GM18858 (cell line): ENCODE results near the gene TXNDC8.

ENCODE experiments used
- ATAC-seq: cut with Tn5 transposase; IDR thresholded peaks from one replicate; pipeline ENCODE4 v1.9.1; 2021; ENCODE audit not compliant: unreplicated experiment

The TXNDC8 gene

DNA sequence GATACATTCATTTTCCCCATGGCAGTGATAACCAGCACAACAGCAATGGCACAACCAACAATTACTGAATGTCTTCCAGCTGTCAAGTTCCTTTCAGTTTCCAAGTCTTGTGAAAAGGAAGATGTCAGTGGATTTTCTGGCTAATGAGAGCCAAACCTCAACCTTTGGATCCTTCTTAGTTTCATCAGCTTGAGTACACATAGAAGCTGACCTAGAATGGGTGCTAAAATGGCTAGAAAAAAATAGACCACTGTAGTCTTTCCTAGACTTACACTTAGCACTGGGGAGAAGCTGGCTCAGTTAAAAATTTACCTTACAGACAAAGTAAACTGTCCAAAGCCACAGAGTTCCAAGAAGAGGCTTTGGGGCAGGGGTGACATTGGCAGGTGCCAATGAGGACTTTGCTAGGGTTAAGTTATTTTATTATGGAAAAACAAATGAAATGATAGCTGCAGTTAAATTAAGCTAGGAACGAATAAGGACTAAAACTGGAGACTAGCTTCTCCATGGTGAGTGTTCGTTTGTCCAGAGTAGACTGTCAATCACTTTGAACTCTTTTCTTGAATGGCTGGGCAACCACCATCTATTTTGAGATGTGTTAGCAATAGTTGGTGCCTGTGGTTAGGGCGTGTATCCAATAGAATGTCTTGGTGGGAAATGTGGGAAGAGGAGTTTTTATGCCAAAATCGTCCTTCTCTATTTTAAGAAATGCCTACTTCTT, 55.5 kb downstream of the TXNDC8 start:
- ATAC-seq: no peak

DNA sequence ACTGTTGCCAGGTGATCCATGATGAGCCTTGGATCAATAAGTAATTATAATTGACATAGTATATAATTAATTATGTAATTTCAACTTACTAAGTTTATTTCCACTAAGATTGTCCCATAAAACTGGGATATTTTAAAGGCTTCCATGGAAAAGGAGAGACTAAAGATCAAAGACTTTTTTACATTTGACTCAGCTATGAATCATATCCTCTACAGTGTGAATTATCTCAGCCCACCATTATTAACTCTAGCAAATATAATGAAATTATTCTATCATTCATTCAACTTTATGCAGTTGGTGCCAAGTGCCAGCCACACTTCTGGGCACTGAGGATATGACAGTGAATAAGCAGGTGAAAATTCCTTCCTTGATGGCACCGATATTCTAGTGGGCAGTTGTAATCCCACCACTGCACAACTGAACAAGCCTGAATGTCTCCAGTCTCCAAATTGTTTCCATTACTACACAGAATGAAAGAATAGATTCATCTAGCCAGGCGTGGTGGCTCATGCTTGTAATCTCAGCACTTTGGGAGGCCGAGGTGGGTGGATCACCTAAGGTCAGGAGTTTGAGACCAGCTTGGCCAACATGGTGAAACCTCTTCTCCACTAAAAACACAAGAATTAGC, 59.5 kb downstream of the TXNDC8 start:
- ATAC-seq: no peak

DNA sequence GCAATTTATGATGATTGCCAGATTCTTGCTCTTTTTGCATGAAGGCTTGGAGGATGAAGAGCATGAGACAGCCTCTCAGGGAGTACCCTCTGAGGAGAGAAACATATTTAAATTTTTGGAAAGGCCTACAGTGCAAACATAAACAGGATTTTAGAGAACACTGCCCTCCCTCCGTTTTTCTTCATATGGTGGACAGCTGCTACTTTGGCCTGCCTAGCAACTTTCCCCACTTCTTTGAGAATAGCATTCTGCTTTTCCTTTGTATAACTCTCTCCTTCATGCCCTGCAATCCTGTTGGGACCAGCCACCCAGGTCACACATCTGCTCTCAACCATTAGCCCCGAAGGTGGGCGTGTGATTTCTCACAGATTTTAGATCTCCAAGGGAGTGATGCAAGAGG, 60.9 kb downstream of the TXNDC8 start:
- ATAC-seq: no peak

DNA sequence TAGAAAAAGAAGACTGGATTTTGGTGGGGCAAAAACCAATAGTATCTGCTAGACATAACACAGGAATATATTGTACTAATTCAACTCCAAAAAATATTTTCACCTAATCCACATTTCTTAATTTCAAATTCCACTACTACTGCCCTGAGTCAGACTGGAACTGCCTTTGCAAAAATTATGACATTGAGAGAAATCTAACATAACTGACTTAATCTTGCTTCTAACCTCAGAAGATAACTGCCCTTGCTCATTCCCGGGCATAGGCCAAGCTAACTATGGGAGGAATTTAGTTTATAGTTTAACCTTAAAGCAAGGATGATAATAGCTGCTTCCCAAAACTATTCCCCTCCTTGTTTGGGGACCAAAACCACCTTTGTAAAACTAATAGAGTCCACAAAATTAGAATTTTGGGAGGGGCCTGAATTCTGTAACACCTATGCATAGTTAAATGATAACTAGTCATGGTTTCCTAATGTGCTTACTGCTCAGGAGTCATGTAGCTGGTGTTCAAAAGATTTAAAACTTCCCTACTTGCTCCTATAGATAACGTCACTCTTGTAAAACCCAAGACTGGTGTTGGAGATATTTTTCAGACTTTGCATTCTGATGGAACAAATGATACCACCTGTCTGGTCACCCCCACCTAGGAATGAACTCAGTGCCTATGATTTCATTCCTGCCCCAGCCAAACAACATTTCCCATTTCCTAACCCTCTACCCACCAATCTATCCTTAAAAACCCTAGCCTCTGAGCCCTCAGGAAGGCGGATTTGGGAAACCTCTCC, 67.3 kb downstream of the TXNDC8 start:
- ATAC-seq: no peak

DNA sequence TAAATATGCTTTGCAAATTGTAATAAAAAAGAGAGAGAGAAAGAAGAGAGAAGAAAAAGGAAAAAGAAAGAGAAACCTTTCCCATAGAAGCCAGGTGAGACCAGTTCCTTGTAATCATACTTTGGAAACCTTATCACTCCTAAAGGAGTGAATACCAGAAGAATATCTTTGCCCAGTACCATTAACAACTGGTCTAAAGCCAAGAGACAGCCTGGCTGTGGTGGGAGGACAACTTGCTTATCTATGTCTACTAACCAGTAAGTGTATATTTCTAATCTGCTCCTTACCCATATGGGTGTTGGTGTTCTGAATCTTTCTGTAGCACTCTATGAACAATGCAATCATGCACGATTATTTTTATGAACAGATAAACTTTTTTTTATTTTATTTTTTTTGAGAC, 70.9 kb downstream of the TXNDC8 start:
- no peak for ATAC-seq

DNA sequence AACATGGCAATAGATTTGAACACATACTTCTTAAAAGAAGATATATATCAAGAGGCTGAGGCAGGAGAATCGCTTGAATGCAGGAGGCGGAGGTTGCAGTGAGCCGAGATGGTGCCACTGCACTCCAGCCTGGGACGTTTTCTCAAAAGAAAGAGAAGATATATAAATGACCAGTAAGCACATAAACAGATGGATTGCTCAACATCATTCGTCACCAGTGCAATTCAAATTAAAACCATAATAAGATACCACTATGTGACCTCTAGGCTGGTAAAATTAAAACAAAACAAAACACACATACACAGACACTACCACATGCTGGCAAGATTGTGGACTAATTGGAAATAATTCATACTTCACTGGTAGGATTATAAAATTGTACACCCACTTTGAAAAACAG, 76.0 kb downstream of the TXNDC8 start:
- ATAC-seq: no peak

DNA sequence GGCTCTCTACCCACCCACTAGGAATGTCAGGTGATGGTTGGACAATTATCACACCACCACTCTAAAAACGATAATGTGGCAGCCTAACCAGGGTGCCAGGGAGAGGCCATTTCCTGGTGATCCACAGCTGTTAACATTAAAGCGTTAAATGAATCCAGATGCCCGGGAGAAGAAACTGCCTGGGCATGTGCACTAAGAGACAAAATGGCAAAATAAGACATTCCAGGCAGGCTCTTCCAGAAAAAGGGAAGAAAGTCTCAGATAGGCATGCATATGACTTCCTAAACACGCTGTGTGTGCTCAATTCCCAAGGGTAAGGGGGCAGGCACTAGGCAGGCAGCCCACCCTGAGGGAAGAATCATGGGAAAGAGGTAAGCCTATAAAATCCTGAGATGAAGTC, 76.8 kb downstream of the TXNDC8 start:
- ATAC-seq: no peak

DNA sequence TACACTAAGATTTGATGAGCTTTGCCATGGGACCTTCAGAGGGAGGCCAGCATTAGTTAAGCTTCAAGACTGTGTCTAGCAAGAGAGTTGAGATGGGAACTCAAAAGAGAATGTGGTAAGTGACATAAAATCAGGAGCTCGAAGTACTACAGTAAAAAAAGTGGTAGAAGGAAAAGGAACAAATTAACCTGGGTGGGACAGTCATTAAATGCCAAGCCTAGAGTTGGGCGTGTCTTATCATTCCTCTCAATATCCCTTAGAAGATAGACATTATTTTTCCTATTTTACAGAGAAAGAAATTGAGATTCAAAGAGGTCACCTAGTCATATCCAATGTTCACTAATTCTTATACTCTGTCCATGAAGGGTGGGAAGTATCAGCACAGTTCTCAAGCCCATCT, 78.1 kb downstream of the TXNDC8 start:
- no peak for ATAC-seq

DNA sequence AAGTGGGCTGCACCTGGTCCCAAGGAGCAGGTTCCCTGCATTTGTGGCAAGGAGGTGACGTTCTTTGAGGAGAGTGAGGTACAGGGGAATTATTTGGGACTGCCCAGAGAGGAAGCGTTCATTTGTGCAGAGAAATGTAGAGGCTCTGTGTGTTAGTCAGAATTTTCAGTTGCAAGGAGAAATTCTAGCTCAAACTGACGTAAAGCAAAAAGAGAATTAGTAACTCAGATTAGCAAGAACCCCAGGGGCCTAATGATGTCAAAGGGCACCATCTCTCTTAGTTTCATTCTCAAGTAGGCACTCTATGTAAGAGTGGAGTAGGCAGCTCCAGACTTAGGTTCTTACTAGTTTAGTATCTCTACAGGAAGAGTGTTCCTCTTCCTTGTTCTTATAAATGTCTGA, 79.0 kb downstream of the TXNDC8 start:
- no peak for ATAC-seq

DNA sequence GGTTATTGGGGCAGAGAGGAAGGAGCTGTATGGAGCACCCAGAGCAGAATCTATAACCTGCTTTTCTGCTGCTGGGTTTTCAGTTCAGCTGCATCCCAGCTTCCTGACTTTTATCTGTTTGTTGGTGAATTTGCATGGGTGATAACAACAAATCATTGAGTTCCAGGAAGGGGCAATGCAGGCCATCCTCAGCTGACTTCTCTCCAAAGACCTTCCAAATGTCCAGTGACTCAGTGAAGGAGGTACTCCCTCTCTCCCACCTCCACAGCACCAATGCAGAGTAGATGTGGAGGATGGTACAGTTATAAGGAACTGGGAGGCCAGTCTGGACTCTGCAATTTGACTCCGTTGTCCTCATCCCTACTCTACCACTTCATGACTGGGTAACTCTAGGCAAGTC, 79.7 kb downstream of the TXNDC8 start:
- ATAC-seq: no peak

DNA sequence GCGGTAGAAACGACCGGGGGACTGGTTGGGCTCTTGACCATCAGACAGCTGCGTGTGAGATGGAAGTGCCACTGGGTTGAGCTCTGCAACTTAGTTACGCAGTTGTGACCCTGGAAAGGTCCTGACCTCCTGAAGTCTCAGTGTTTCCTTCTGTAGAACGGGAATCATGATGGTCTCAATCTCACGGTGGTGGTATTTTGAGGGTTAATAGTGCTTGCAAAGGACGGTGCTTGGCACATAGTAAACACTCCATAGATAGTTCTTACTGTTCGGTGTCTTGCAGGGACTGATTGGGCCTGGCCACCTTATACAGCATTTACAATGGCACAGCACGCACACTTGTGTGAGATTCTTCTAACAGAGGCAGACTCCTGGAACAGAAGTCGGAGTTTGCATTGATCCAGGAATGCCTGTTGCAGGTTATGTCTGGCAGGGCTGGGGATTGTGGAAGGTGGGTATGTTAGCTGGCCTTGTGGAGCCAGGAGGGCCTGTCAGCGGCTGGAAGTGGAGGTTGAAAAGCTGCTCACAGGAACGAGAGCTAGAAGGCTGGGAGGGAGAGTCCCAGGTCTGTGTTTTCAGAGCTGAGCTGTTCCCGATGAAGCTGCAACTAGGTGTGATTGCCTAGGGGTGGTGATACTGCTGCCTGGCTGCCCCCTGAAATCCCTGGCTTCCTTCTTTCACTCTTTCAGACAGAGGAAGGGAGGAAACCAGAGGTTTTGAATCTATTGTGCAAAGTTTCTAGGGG, 80.4 kb downstream of the TXNDC8 start:
- ATAC-seq: no peak

DNA sequence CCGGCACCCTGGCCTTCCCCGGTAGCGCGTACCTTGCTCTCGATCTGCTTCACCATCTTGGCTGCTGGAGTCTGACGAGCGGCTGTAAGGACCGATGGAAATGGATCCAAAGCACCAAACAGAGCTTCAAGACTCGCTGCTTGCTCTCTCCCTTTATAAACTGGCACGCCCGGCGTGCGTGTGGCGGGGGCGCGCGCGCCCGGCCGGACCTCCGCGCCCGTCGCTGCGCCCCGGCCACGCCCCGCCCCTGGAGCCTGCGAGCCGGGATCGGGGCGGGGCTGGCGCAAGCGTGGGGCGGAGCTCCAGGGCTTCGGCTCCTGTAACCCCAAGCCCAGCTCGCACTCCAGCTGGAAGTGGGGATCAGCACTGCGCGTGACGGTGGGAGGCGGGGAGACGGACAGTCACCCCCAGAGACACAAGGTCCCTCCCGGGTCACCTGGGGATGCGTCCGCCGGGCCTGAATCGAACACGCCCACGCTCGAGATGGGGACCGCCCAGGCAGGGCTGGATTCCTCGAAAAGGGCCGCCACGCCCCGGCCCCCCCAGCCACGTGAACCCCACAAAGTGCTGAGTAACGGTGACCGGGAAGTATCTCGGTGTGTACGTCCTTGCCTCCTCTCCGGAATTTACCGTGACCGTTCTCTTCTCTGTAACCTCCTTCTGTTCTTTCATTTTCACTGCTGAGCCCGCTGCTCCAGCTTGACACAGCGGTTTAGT, 81.1 kb downstream of the TXNDC8 start, which contains the start of gene TXN:
TSS of gene TXN (minus strand) at position 128 of the 717 bp plus-strand sequence. CDS start at position 56, 72 bp downstream.
- peak; percentile 61 for ATAC-seq

DNA sequence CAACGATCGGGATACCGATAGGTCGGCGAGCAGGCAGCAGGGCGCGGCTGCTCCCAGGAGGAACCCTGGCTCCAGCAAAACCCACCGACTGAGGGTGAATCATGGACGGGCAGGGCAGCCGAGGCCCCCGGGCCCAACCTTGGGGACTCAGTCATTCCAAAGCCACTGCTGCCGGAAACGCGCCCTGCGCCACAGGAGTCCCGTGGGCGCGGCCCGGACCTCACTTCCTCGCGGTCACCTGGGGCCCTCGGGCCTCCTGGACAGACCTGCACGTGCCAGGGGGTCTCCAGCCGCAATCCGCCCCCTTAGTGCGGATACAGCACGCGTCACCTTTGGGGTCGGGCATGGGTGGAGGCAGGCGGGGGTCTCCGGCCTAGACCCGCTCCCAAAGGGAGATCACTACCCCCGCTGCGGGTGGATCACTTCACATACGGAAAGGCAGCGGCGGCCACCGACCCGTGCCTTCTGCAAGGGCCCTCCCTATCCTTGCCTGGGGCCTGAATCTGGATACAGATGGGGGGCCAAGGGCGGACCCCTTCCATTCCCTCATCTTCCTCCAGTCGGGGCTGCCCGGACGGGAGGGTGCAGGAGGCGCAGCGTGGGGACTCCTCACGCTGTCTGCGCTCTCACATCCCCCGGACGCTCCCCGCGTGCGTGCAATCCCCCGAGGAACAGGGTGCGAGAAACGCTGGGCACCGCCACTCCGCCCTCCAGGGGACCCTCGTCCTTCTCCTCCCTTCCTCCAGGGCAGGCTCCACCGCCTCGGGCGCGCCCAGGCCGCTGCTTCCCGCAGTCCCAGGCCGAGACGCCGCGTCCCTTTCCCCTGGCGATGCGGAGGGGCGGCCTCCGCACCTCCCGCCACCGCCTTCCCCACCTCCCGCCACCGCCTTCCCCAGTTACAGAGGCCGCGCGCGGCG, 81.9 kb downstream of the TXNDC8 start:
- peak; percentile 9 for ATAC-seq

DNA sequence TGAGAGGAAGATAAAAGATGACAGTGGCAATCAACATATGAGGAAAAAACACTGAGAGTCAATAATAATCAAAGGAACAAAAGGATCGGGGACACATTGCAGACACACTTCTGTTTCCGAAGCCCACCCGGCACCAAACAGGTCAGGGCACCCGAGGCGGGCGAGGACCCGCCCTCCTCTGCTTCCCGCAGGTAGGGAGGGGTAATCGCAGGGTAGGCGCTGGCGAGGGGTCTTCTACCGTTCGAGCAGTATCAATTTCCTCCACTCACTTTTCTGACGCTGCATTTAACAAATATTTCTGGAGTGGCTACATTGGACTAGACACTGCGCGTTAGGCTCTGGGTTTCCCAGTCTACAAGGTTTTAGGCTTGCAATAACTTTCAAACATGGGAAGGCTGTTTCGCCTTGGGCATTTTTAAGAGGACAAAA, 82.6 kb downstream of the TXNDC8 start:
- ATAC-seq: no peak

DNA sequence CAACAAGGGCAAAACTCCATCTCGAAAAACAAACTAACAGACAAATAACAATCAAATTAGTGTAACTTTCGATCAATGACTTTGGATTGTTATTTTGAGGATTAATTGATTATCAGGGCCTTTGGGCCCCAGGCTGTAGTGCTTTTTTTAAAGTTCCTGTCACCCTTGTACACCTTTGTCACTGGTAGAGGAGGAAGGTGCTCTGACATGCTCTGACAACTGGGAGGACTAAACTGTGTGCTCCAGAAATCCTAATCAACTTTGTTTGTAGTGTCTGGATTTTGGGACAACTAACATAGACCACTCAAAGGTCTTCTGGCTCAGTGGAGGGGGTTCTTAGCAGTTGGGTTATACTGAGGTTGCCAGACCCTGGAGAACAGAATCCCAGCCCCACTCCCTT, 83.2 kb downstream of the TXNDC8 start:
- no peak for ATAC-seq
